Bone marrow (tissue), 2 donors: Measurements from ENCODE around the gene KRTAP5-1.

ENCODE experiments used
- DNase-seq, 2 donors: peaks; one replicate each; lab custom pipeline; 2025; lab: John Stamatoyannopoulos, UW

Gene KRTAP5-1

DNA sequence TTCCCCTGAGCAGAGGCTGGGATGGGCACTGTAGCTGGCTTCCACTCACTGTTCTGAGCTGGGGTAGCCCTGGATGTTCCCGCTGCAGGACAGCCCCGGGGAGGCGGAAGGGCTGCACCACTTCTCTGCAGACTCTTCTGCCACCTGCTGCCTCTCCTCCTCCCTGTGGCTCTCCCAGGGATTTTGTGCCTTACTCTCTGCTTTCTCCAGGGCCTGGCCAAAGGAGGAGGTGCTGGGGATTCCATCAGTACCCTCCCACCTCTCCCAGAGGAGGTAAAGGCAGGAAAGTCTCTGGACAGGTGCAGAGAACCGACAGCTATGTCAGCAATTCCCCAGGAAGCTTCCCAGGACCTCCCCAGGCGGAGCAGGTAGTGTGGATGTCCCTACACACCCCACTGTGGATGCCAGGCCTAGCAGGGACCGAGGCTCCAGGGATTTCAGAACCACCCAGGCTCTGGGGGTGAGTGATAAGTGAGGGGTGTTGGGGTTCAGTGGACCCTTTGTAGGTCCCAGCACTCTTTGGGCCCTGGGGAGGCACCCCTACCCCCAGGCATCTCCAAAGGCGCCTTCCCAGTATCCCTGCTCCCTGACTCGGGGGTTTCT is 24.3 kb downstream of the KRTAP5-1 start:
- no peak for DNase-seq

DNA sequence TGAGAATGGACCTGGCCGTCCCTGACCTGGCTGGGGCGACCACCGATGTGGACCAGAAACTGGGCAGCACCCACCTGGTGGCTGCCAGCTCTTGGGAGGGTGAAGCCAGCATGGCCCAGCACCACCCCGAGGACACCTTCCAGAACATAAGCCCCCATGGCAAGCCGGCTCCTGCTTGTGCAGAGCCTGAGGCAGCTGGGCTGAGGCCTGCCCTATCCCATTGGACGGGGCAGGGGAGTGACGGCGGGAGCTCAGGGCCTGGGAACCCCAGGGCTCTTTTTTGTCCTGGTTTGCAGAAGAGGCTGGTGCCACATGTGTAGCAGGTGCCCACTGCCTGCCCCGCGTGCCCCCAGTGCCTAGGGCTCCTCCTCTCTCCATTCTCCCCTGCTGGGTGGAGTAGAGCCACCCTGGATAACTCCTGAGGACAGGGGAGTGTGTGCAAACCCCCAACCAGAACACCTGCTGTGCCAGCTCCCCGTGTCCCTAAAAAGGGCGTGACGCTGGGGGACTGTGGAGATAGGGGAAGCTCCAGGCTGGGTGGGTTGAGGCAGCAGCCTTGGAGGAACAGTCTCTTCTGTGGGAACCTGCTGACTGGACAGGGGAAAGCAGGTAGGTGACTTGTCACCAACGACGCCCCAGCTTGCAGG is 25.0 kb downstream of the KRTAP5-1 start:
- no peak for DNase-seq

DNA sequence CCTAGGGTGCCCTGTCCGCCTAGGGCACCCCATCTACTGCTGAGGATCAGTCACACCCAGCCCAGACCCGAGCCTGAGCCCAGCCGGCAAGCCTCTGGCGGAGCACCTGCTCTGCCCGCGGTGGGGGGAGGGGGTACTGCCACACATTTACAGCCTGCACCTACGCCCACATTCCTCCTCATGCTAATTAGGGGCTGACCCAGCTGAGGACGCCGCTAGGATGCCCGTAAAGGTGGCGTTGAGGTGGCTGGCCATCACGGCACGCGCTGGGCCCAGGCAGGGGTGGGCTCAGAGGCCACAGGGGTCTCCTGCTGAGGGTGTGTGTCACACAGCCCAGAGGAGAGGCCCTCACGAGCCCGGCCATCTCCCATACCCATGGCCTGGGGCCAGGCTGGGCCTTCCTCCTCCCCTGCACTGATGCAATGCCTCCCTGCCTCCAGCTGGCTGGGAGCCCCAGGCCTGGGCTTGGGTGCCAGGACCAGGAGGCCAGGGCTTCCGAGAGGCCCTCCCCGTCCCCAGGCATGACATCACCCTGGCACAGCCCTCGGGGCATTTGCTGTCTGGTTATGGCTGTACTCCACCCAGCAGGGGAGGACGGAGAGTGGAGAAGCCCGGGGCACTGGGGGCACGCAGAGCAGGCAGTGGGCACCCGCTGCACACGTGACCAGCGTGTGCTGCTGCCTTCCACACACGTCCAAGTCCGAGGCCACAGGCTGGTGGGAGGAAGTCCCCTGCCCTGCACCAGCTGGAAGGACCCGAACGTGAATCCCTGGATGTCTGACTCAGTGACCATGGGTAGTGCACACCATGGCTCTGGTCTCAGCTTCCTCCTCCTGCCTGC is 25.8 kb downstream of the KRTAP5-1 start:
- DNase-seq: no peak

DNA sequence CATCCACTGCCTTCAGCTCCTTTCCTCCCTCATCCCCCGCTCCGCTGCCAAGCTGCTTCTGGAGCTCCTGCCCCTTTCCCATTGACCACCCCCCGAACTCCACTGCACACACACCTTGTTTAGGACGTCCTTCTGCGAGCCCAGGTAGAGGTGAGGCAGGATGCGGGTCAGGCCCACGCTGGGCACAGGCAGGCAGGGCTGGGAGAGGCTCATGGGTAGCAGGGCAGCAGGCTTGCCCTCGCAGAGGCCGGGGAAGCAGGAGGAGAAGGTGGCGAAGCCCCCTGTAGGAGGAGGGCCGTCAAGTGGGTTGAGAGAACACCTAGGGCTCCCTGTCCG is 26.3 kb downstream of the KRTAP5-1 start:
- no peak for DNase-seq

DNA sequence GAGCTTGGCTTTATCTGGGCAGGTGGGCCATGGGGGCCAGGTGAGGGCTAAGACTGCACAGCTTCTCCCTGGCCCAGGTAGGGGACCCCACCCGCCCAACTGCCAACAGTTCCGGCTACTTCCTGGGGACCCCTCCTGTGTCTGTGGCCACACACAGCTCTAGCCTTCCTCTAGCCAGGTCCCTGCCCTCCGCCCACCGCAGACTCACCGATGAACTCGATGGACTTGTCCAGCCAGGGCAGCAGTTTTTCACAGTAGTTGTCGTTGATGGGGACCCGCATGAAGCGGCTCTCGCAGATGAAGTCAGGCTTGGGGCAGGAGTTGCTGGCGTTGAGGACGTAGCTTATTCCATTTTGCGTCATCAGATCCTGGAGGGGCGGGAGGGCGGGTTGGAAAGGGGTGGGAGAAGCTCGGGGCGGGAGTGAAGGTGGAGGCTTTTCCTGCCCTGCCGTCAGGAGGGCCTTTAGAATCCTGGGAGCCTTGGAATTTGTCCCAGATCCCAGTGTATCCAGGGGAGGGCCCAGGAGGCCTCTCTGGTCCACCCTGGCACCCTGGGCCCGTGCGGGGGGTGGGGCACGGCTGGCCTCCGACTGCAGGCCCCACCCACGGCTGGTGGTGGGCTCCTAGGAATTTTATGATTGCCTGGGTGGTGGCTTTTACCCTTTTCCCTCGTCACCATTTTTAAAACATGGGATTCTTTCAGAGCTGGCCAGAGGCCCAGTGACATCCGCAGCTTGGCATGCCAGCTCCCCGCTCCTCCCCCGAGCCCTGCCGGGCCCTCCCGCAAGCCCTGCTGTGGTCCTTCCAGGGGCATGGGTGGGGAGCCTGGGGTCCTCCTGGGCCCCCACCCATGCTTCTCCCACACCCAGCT is 26.9 kb downstream of the KRTAP5-1 start:
- no peak for DNase-seq

DNA sequence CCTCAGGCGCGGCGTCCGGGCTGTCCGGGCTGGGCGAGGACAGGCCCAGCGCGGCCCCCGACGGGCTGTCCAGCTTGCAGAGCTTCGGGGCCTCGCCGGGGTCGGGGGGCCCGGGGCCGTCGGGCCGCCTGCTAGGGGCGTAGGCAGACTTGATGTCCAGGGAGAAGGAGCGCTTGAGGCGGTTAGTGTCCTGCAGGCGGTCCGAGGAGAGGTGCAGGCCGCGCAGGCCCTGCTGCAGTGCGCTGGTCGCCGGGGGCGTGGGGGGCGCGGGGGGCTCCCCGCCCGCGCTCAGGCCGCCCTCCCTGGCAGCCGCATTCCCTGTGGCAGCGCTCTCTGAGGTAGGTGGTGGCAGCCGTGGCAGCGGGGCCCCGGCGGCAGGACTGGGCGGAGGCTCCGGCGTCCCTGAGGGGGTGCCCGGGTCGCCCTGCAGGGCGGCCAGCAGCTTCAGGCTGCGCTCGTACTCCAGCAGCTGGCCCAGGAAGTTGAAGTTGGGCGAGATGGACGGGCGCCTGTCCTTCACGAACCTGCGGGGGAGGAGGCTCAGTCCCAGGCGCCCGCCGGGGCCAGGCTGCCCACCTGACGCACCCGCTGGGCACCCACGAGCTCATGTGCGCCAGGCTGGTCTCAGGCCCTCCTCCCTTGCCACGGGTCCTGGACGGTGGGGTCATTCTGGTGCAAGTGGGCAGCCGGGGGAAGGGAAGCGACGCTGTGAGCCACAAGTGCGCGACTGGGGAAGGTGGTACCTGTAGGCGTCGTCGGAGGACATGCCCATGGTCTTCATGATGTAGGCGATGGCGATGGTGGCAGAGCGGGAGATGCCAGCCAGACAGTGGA is 27.8 kb downstream of the KRTAP5-1 start:
- DNase-seq: no peak

DNA sequence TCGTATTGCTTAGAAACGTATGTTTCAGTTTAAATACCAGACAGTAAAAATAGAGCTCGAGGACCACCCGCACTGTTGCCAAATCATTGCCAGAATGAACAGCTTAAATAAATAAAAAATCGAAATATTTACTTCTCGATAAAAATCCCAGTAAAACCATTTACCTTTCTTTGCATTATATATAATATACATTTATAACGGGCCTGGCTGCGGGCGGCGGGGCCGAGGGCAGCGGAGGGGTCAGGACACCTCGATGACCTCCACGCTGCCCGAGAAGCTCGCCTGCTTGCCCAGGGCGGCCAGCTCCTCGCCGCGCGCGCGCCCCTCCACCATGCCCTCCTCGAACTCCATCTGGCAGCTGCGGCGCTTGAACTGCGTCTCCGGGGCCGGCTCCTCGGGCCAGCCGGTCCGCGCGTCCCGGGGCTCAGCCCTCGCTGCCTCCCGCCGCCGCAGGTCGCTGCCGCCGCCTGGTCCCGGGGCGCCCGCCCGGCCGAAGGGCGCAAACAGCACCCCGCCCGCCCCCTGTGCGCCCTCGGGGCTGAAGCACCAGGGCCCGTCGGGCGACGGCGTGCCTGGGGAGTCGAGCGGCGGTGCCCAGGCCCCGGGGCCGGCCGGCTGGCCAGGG is 28.7 kb downstream of the KRTAP5-1 start:
- no peak for DNase-seq

DNA sequence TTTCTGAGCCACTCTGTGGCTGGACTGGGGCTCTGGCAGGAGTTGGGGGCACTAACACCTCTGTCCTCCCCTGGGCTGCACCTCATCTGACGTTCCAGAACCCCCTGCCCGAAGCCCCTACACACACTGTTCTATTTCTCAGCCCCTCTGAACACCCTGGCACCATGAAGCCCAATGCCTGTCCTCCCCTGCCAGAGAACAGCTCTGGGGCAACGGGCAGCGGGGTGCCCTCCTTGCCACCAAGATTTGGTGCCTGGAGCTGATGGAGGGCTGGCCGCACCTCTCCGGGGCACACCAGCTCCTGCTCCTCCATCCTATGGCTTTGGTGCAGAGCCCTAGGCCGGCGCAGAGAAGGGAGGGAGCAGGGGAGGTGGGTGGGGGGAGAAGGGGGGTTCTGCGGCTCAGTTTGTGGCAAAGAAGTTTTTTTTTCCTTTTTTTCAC is 29.4 kb downstream of the KRTAP5-1 start:
- no peak for DNase-seq

DNA sequence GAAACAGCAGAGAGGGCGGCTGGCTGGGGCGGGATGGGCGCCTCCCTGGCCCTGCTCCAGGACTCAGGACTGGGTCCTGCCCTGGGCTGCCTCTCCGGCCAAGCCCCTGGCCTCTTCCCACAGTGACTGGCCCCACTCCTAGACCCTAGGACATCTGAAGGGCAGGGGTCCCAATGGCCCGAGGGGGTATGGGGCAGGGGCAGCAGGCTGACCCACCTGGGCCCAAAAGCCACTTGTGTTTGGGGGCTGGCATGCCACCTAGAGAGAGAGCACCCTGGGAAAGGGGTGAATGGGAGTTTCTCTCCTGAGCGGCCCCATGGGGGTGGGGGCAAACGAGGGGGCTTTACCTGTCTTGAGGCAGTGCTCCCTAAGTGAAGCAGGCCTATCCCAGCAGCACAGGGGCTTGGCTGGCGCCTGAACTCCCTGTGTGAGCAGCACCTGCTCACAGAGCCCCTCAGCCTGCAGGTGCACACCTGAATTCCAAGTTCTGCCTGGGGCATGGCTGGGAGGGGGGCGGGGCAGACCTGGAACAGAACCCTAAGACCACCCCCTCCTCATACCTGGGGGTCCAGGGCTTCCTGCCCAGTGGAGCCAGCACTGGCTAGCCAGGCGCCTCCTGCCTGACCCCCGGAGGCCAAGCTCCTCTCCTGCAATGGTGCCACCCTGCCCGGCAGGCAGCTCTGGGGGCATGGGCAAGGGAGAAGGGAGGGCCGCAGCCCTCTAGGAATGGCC is 29.9 kb downstream of the KRTAP5-1 start:
- no peak for DNase-seq

DNA sequence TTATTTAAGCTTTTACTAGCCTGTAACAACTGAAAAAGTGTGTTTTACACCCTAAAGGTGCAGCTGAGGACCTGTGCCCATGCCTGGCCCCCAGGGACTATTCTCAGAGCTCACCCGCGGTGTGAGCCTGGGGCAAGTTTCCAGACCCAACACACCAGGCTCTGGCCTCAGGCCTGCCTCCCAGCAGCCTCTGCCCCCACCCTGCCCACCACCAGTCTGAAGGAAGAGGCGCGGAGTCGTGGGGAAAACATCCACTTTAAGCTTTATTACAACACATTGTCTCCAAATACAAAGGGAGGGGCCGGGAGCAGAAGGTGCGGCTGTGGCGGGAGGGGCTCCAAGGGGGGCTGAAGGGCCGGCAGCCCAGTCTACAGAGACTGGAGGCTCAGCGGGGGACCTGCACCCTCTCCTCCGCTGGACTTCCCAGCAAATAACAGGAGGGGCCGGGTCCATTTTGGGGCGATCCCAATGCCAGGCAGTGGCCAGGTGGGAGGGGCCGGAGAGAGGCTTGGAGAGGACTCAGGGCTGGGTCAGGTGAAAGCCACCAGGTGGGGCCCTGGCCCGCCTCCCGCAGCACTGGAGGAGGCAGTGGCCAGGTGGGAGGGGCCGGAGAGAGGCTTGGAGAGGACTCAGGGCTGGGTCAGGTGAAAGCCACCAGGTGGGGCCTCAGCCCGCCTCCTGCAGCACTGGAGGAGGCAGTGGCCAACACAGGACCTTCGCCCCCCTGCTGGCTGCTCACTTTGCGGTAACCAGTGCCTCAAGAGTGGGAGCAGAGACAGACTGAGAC is 31.1 kb downstream of the KRTAP5-1 start:
- no peak for DNase-seq

DNA sequence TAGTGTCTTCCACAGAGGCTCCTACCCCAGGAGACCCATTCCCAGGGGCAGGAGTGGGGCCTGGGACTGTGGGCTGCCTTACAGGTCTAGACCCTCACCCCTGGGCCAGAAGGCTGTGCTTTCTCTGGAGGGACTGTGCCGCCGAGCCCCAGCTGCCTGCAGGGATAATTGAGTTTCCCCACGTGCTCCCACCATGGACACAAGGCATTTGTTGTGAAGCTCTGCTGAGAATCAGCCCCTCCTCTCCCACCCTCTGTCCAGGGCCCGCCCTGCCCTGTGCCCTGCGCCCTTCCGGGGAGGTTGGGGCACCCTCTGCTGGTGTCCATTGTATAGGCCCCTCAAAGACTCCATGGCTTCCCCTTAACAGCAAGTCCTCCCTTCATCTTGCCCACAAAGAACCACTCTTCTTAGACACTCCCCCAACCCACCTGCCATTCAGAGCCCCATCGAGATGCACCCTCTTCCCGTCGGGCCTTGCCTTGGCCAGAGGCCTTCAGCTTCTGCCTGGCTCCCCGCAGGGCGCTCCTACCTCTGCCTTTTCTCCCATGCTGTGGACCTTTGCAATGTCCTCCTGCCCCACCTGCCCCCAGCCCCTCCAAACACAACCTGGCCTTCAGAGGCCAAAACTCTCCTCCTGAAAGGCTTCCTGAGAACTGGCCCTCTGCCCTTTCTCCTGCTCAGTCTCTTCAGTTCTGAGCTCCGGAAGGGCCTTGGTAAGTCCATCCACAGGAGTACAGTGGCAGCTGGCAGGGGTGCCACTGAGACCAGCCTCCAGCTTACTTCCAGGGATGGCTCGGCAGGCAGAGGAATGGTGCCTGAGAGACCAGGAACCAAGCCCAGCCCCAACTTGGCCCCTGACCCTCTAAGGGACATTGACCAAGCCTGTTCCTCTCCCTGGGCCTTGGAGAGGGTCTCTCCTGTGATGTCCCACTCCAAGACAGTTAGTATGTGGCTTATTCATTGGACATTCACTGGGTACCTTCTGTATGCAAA is 35.4 kb downstream of the KRTAP5-1 start:
- no peak for DNase-seq

DNA sequence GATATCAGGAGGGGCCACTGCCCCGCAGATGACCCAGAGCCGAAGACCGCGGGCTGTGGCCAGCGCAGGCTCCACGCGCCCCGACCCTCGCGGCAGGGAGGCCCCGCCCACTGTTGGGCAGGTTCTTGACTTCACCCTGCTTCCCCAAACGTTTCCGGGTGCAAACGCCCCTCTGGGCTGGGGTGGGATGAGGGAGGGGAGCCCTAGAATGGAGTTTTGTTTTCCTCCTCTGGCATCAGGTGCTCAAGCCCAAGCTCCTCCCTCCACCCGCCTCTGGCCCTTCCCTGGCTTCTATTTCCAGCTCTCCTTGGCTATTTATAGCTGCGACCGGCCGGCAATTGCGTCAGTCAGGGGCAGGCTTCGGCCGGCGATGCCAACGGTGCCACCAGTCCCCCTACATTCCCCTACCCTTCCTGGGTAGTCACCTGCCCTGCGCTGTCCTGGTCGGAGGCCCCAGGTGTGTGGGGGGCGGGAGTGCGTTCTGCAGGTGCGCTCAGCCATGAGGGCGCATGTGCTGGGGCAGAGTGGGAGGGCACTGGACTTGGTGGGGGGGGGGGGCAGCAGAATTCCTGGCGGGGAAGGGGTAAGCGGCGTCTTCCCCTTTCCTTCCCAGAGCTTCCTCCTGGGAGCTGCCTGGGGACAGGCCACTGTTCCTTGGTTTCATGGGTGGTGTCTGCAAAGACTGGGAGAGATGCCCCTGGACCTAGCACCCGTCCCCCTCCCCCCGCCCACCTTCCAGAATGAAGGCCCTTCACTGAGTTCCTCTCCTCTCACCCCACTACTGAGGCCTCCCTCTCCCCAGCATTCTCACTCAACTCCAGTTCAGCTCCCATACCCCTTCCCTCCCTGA is 36.6 kb downstream of the KRTAP5-1 start:
- DNase-seq: no peak

DNA sequence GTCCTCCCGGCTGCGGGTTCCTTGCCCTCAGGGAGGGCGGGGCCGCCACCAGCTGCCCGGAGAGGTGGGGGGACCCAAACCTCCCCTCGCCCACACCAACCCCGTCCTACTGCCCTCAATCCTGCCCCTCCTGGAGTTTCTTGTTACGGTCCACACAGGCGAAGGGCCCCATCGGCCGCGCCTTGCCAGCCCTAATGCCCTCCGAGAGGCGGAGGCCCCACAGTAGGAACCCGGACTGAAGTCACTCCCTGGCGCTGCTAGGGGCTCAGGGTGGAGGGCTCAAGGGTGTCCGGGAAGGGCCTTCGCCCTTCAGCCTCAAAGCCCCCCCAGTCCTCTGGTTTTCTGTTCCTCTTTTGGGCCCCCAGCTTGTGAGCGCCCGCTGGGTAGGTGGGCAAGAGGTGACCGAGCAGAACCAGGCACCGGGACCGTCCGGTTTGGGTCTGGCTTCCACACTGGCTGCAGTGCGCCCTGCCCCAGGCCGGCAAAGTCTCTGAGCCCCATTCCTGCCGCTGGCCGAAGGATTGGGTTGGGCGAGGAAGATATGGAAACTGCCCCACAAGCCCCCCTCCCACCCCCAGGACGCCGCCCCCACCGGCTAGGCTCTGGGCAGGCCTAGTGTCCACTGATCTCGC is 37.5 kb downstream of the KRTAP5-1 start:
- DNase-seq: no peak

DNA sequence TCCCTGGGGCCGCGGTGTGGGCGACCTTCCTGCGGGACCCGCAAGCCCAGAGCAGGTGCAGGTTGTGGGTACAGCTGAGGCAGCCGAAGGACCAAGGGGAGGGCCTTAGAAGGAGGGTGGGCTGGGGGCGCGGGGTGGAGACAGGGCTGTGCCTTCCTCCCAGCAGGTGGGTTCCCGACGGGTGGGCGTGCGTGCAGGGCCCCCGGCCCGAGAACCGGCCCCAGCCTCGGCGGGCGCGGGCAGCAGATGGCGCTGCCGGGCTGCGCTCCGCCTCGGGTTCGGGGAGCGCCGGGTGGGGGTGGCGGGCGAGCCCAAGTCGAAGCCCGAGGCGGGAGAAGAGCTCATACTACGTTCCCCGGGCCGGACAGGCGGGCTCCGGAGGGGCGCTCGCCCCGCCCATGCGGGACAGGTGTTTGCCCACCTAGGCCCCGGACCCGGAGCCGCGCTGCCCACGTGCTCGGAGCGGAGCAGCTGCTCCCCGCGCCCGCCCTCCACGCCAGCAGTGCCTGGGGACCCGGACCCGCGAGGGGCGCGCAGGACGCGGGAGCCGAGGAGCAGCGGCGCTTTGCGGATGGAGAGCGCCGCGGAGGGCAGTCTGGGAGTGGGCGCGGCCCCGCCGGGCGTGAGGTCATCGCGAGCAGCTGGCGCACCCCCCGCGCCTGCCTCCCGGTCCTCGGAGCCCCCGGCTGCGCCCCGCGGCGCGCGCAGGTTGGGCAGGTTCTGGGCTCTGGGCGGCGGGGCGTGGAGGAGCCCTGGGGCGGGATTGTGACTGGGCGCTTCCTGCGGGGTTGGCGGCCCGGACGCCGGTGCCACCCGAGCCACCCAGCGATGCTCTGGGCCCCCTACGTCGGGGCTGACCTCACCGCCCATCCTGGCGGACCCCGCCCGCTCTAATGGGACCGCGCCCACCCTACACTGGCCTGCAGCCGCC is 38.3 kb downstream of the KRTAP5-1 start:
- DNase-seq: no peak

DNA sequence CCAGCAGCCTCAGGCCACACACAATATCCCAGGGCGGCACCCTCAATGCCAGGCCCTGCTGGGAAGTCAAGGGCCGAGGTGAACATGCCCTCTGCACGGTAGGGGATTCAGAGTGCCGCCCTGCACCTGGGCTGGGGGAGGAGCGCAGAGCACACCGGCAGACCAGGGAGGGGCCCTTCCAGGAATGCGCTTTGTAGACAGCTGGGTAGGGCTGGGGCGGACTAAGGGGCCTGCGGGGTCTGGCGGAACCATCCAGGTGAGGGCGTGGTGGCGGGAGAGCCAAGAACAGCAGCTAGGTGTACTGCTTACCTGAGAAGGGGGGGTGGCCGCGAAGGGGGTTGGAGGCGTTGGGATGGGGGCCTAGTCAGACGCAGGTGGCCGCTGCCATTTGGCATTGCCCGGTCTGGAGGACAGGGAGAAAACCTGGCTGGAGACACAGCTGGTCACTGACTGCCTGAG is 39.0 kb downstream of the KRTAP5-1 start:
- no peak for DNase-seq
